Muscle layer of colon (tissue), 2 donors: ENCODE data around the gene HSD3B1.

Experiments used
- H3K27ac ChIP-seq: one replicate; pipeline ENCODE4 v1.7.0; 2013; ENCODE audit warnings: low read depth, mild to moderate bottlenecking, low read length, moderate library complexity
- H3K27me3 ChIP-seq, 2 donors: one replicate each; pipeline ENCODE4 v1.7.0; 2013; ENCODE audit warnings: low read length in 2 of 2, mild to moderate bottlenecking in 2 of 2; ENCODE audit not compliant: insufficient read depth in 2 of 2, control insufficient read depth in 1 of 2
- H3K36me3 ChIP-seq: one replicate; pipeline ENCODE4 v1.7.0; 2013; ENCODE audit warnings: mild to moderate bottlenecking, low read length; ENCODE audit not compliant: insufficient read depth
- H3K4me1 ChIP-seq: one replicate; pipeline ENCODE4 v1.7.0; 2013; ENCODE audit warnings: mild to moderate bottlenecking, low read length; ENCODE audit not compliant: insufficient read depth
- H3K4me3 ChIP-seq, 2 donors: one replicate each; pipeline ENCODE4 v1.7.0; 2013; ENCODE audit warnings: low read length in 2 of 2, low read depth in 1 of 2, mild to moderate bottlenecking in 1 of 2, moderate library complexity in 1 of 2
- H3K9ac ChIP-seq: one replicate; pipeline ENCODE4 v1.7.0; 2013; ENCODE audit warnings: low read length
- H3K9me3 ChIP-seq: one replicate; pipeline ENCODE4 v1.7.0; 2013; ENCODE audit warnings: mild to moderate bottlenecking, low read length
- donor health status: abdominal sarcoma.
- donor health status: Adenocarcinoma of cecum.

HSD3B1 gene

DNA sequence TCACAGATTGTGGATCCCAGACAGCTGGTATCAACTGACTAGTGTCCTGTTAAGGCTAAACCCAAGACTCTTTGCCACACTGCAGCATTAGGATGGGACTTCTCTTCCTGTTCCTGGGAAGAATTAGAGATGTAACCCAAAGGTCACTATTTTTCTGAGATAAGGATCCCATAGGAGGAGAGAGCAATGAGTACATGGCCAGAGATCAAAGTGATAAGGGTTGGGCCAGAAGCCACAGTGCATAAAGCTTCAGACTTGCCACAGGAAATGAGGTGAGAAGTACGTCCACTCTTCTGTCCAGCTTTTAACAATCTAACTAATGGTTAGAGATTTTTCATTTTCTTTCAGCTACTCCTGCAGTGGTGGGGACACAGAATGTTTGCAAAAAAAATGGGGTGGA lies at the start of gene HSD3B1:
TSS of gene HSD3B1 (plus strand) at position 270 of the 400 bp plus-strand sequence. CDS start 267 bp downstream, outside the sequence.
- Histone ChIP-seq H3K9ac (no peak within 1 kb of the TSS), H3K4me1 (no peaks in the 10 kb centered on the region), H3K27ac (no peak within 1 kb of the TSS), H3K27me3 (no peaks in the 10 kb centered on the region), H3K9me3 (no peaks in the 10 kb centered on the region), H3K4me3 (no peak within 1 kb of the TSS), H3K36me3 (no peaks in the 10 kb centered on the region)

DNA sequence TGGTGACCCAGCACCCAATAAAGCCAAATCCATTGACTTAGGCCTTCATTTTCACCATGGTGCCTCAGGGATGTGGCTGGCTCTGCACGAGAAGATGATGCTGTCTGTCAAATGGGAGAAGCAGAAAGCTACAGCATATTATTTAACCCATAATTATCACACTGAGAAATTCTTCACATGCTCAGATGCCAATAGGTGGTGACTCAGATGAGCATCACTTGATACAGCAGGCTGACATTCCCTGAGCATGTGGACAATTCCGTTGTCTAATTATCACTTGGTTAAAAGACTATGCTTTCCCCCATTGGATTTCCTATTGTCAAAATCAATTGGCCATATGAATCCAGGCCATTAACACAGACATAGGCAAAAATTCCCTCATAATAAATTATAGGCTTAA lies 44.0 kb upstream of the HSD3B1 start:
- Histone ChIP-seq H3K36me3 (no peaks in the 10 kb centered on the region), H3K9me3 (no peaks in the 10 kb centered on the region), H3K27me3 (no peaks in the 10 kb centered on the region), H3K4me3 (no peak overlapping the region), H3K27ac (no peak overlapping the region), H3K4me1 (no peaks in the 10 kb centered on the region), H3K9ac (no peak overlapping the region)

DNA sequence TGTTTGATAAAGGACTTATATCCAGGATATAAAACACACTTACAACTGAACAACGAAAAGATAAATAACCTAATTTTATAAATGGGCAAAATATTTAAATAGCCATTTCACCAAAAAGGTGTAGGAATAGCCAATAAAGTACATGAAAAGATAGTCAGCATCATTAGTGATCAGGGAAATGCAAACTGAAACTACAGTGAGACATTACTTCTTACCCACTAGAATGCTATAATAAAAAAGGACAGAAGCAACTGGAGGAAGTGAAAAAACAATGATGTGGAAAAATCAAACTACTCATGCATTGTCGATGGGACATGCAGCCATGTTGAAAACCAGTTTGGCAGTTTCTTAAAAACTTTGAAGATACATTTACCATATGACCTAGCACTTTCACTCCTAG lies 43.4 kb upstream of the HSD3B1 start:
- Histone ChIP-seq H3K9me3 (no peaks in the 10 kb centered on the region), H3K36me3 (no peaks in the 10 kb centered on the region), H3K27me3 (no peaks in the 10 kb centered on the region), H3K4me1 (no peaks in the 10 kb centered on the region), H3K9ac (no peak overlapping the region), H3K4me3 (no peak overlapping the region), H3K27ac (no peak overlapping the region)

DNA sequence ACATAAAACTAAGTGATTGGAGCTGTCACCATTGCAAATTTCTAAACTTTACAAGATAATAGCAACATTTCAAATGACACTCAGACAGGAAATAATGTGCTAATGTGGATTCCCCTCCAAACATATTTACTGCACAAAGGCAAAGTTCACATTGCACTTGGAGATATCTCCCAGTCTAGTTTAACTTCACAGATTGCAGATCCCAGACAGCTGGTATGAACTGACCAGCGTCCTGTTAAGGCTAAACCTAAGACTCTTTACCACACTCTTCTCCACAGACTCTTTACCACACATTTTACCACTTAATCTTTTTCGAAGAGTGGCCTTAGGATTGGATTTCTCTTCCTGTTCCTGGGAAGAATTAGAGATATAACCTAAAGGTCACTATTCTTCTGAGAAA lies 40.6 kb upstream of the HSD3B1 start:
- no peaks in the 10 kb centered on the region for H3K27me3 ChIP-seq
- H3K9me3 ChIP-seq, result no peaks in the 10 kb centered on the region
- H3K27ac ChIP-seq, result no peak overlapping the region
- H3K36me3 ChIP-seq, result no peaks in the 10 kb centered on the region
- no peak overlapping the region for H3K4me3 ChIP-seq
- H3K4me1 ChIP-seq, result no peaks in the 10 kb centered on the region
- no peak overlapping the region for H3K9ac ChIP-seq

DNA sequence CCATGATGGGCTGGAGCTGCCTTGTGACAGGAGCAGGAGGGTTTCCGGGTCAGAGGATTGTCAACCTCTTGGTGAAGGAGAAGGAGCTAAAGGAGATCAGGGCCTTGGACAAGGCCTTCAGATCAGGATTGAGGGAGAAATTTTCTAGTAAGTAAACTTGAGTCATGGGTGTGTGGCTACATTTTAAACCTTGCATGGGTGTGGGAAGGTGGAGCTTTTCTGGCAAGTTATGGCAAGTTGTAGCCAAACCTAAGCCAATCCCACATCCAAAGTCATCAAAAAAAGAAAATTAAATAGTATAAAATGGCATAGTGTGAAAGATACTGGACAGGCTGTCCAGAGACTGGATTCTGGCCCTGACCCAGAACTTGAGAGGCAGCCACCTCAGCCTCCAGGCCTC lies 39.8 kb upstream of the HSD3B1 start:
- Histone ChIP-seq H3K36me3 (no peaks in the 10 kb centered on the region), H3K27me3 (no peaks in the 10 kb centered on the region), H3K9me3 (no peaks in the 10 kb centered on the region), H3K4me1 (no peaks in the 10 kb centered on the region), H3K27ac (no peak overlapping the region), H3K4me3 (no peak overlapping the region), H3K9ac (no peak overlapping the region)

DNA sequence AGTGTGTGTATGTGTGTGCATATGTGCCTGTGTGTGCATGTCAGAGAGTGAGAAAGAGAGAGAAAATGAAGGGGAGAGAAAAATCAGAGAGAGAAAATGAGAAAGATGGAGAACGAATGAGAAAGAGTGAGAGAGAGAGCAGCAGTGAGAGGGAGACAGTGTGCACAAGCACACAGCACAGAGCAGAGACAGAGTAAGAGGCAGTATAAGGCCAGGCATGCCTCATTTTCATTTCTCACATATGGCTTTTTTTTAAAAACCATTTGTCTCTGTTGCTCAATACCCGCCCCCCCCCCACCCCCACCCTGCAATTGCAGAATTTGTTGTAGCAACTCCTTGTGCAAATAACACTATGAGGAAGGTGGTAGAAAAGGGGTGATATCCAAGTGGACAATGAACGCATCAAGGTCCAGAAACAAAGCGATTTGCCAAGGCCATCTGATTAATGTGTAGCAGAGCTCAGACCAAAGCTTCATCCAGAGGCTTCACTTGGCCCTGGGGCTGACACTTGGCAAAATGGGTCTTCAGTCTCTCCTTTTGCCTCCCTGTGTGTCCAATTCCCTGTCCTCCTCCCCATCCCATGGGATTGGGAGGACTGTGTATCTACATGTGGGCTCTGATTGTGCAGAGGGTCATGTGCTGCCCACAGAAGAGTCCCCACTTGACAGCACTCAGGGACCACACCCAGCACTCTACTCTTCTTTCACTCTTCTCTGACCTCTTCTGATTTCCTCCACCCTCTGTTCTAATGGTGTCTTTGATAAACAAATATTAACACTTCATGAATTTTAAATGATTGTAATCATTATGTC lies 38.9 kb upstream of the HSD3B1 start:
- Histone ChIP-seq H3K4me1 (no peaks in the 10 kb centered on the region), H3K27me3 (no peaks in the 10 kb centered on the region), H3K9me3 (no peaks in the 10 kb centered on the region), H3K27ac (no peak overlapping the region), H3K9ac (no peak overlapping the region), H3K36me3 (no peaks in the 10 kb centered on the region), H3K4me3 (no peak overlapping the region)

DNA sequence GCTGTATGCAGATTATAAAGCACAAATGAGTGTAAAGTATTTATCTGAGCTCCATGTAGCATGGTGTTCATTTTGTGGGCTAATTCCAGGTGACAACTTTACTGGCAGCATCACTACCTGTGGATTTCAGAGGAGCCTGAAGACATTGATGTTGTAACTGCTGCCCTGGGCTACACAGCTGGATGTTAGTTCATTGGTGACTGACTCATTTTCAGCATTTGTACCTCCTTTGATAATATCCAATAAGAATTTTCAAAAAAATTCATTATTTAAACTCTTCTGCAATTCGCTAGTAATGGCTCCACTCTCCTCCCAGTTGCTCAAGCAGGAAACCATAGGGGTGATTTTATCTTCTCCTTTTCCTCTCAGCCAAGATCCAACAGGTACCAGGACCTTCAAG lies 37.3 kb upstream of the HSD3B1 start:
- Histone ChIP-seq H3K9ac (no peak overlapping the region), H3K4me1 (no peaks in the 10 kb centered on the region), H3K9me3 (no peaks in the 10 kb centered on the region), H3K36me3 (no peaks in the 10 kb centered on the region), H3K4me3 (no peak overlapping the region), H3K27ac (no peak overlapping the region), H3K27me3 (no peaks in the 10 kb centered on the region)

DNA sequence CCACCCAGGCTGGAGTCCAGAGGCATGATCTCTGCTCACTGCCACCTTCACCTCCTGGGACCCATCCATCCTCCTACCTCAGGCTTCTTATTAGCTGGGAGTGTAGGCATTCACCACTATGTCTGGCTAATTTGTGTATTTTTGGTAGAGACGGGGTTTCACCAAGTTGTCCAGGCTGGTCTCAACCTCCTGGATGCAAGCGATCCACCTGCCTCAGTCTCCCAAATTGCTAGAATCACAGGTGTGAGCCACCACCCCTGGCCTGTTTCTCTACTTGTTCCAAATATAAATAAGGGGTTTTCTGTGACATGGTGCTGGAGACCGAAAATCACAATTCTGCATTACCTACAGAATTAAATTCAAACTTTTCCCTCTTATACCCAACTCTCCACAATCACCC lies 36.6 kb upstream of the HSD3B1 start:
- Histone ChIP-seq H3K36me3 (no peaks in the 10 kb centered on the region), H3K9me3 (no peaks in the 10 kb centered on the region), H3K9ac (no peak overlapping the region), H3K4me3 (no peak overlapping the region), H3K27me3 (no peaks in the 10 kb centered on the region), H3K4me1 (no peaks in the 10 kb centered on the region), H3K27ac (no peak overlapping the region)

DNA sequence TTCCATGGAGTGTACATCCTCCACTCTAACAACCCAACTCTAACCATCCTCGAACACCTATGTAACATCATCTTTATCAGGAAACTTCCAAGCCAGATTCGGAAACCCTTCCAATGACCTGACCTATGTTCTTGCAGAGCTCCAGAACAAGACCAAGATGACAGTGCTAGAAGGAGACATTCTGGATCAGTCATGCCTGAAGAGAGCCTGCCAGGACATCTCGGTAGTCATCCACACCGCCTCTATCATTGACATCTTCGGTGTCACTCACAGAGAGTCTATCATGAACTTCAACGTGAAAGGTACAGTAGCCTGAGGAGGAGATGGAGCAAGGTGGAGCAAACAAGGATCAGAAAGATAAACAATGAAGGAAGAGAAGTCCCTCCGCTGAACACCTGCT lies 36.1 kb upstream of the HSD3B1 start:
- no peaks in the 10 kb centered on the region for H3K27me3 ChIP-seq
- no peaks in the 10 kb centered on the region for H3K9me3 ChIP-seq
- H3K36me3 ChIP-seq, result no peaks in the 10 kb centered on the region
- no peak overlapping the region for H3K27ac ChIP-seq
- H3K4me1 ChIP-seq, result no peaks in the 10 kb centered on the region
- H3K4me3 ChIP-seq, result no peak overlapping the region
- no peak overlapping the region for H3K9ac ChIP-seq

DNA sequence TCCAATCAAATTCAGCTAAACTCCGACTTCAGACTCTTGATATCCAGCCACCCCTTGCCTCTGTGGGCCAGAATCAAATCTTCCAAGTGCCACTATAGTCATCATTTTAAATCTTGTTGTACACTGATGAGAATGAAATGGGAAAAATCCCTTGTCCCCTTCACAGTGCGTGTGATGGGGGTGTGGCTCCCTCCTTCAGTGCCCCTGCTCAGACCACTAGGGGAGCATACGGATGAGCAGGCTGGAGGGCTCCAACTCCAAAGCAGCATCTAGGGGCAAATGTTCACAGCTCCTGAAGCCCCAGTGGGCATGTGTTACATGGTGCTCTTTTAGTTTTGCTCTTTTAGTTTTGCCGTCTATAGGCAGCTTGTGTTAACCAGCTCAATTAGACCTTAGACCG lies 35.4 kb upstream of the HSD3B1 start:
- no peaks in the 10 kb centered on the region for H3K4me1 ChIP-seq
- no peaks in the 10 kb centered on the region for H3K36me3 ChIP-seq
- H3K27me3 ChIP-seq, result no peaks in the 10 kb centered on the region
- H3K4me3 ChIP-seq, result no peak overlapping the region
- H3K9me3 ChIP-seq, result no peaks in the 10 kb centered on the region
- no peak overlapping the region for H3K27ac ChIP-seq
- no peak overlapping the region for H3K9ac ChIP-seq

DNA sequence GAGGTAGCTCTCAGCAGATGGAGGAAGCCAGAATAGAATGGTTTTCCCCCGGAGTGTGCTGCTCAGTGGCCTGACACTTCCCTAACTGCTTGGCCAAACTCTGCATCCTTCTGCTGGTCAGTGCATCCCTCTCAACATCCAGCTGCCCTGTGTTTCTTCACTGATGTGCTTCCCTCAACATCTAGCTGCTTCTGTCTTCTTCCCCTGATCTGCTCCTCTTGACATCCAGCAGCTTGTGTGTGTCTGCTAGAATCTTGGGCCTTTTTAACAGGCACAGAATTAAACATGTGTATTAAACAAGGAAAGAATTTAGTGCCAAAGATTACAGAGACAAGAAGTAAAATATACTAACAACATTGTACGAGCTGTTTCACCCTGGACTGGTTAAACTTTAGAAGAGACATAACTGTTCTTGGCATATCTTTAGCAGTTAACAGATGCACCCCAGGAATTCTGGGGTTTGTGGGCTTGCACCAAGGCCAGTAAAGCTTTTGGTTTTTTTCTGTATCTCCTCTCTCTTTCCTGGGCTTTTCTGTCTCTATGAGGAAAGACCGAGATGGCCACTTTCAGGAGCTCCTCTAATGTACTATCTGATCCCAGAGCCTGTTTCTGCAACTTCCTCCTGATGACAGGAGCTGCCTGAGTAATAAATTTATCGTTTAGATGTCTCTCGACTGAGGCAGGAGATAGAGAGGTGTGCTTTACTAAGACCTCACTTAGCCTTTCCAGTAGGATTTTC lies 34.8 kb upstream of the HSD3B1 start:
- Histone ChIP-seq H3K4me3 (no peak overlapping the region), H3K9ac (no peak overlapping the region), H3K9me3 (no peaks in the 10 kb centered on the region), H3K27me3 (no peaks in the 10 kb centered on the region), H3K27ac (no peak overlapping the region), H3K4me1 (no peaks in the 10 kb centered on the region), H3K36me3 (no peaks in the 10 kb centered on the region)

DNA sequence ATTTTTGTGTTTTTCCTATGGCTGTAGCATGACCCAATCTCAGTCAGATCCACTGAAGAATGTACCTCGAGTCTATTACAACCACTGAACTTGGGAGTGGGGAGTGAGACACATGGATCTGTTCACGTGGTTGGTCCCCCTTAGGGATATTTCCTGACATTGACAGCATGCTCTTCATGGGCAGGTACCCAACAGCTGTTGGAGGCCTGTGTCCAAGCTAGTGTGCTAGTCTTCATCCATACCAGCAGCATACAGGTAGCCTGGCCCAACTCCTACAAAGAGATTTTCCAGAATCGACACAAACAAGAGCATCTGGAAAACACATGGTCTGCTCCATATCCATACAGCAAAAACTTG lies 34.2 kb upstream of the HSD3B1 start:
- Histone ChIP-seq H3K27me3 (no peaks in the 10 kb centered on the region), H3K9ac (no peak overlapping the region)

More for the DNA sequence above, 34.2 kb upstream of the HSD3B1 start:
- Histone ChIP-seq H3K36me3 (no peaks in the 10 kb centered on the region), H3K4me1 (no peaks in the 10 kb centered on the region), H3K4me3 (no peak overlapping the region), H3K9me3 (no peaks in the 10 kb centered on the region), H3K27ac (no peak overlapping the region)
